Suprapubic skin (tissue), 4 donors: ENCODE data around the gene C11orf24. TPM values are rescaled to one million over a fixed set of nuclear protein-coding genes. Genes with fewer than 3 reads are reported as not detected.

Experiments
- DNase-seq, 2 donors: peaks; one replicate each; pipeline ENCODE4 v3.0.0-alpha.2; 2019; ENCODE audit warnings: low spot score in 2 of 2
- H3K27ac ChIP-seq: fragments of 200-600 bp; sonication (generic); one replicate; pipeline ENCODE4 v1.5.1; 2019
- H3K27me3 ChIP-seq: fragments of 200-600 bp; sonication (generic); one replicate; pipeline ENCODE4 v1.5.1; 2019
- H3K36me3 ChIP-seq: fragments of 200-600 bp; sonication (generic); one replicate; pipeline ENCODE4 v1.5.1; 2019
- H3K4me1 ChIP-seq: fragments of 200-600 bp; sonication (generic); one replicate; pipeline ENCODE4 v1.5.1; 2019
- H3K4me3 ChIP-seq: fragments of 200-600 bp; sonication (generic); one replicate; pipeline ENCODE4 v1.5.1; 2019; ENCODE audit warnings: mild to moderate bottlenecking
- H3K9me3 ChIP-seq: fragments of 200-600 bp; sonication (generic); one replicate; pipeline ENCODE4 v1.5.1; 2019
- CTCF ChIP-seq, 2 donors: fragments of 200-600 bp in 1 of 2; fragments of 450-650 bp in 1 of 2; sonication (generic) in 1 of 2; IDR thresholded peaks; one replicate each; pipeline ENCODE4 v1.5.1; 2016 to 2019; ENCODE audit warnings: antibody characterized with exemption in 2 of 2, mild to moderate bottlenecking in 1 of 2, moderate library complexity in 1 of 2
- EP300 ChIP-seq: sonication (generic); formaldehyde crosslinking; IDR thresholded peaks from one replicate; pipeline ENCODE4 v1.6.1; 2017; ENCODE audit warnings: antibody characterized with exemption
- POLR2A ChIP-seq, 2 donors: fragments of 450-650 bp; IDR thresholded peaks; one replicate each; pipeline ENCODE4 v1.6.1; 2017; ENCODE audit warnings: antibody characterized with exemption in 2 of 2, mild to moderate bottlenecking in 2 of 2, moderate library complexity in 2 of 2
- POLR2AphosphoS5 ChIP-seq, 3 donors: sonication (generic); formaldehyde crosslinking; IDR thresholded peaks; one replicate each; pipeline ENCODE4 v1.6.1; 2017; ENCODE audit warnings: antibody characterized with exemption in 3 of 3
- WGBS: methylation state at CpG from one replicate; pipeline ENCODE4 v1.1.5; 2018; 5-methylcytosine and 5-hydroxymethylcytosine counted together
- total RNA-seq, 4 donors: library from RNA; depleted of rRNA; stranded (reverse); fragments of >200 nt; gene quantifications; one replicate each; pipeline ENCODE4 v1.1.0, GENCODE V29; 2016

Gene C11orf24
- total RNA-seq, 4 donors from 2014 or later, result 7.2 to 24.8 (median 16.7) TPM

- Histone ChIP-seq H3K4me1 (peaks cover 8% of the 10 kb centered on the region), H3K27me3 (no peaks in the 10 kb centered on the region), H3K27ac (no peak overlapping the region), H3K36me3 (no peaks in the 10 kb centered on the region), H3K9me3 (no peaks in the 10 kb centered on the region), H3K4me3 (peak overlapping the region; percentile 7)
- WGBS, result 42% methylated on average over 15 of the region's 15 CpGs
- no peak for DNase-seq
- TF ChIP-seq CTCF (IDR thresholded peaks at IDR 0.05) (no peak), POLR2A (IDR thresholded peaks at IDR 0.05) (no peak), EP300 (no peak), POLR2AphosphoS5 (IDR thresholded peaks at IDR 0.05) (no peak)
Measured at GRCh38 chr11:68282141-68282860, 10.5 kb upstream of the C11orf24 start.

- TF ChIP-seq POLR2A (IDR thresholded peaks at IDR 0.05) (no peak), EP300 (no peak), CTCF (IDR thresholded peaks at IDR 0.05) (no peak), POLR2AphosphoS5 (IDR thresholded peaks at IDR 0.05) (no peak)
- Histone ChIP-seq H3K4me3 (no peak overlapping the region), H3K27me3 (no peaks in the 10 kb centered on the region), H3K9me3 (no peaks in the 10 kb centered on the region), H3K4me1 (peaks cover 14% of the 10 kb centered on the region), H3K36me3 (no peaks in the 10 kb centered on the region), H3K27ac (no peak overlapping the region)
- DNase-seq, result no peak
- 74% methylated on average over 5 of the region's 5 CpGs for WGBS
Measured at GRCh38 chr11:68279676-68280075, 7.9 kb upstream of the C11orf24 start.

- TF ChIP-seq POLR2A (IDR thresholded peaks at IDR 0.05) (no peak), CTCF (IDR thresholded peaks at IDR 0.05) (no peak), EP300 (no peak), POLR2AphosphoS5 (IDR thresholded peaks at IDR 0.05) (no peak)
- Histone ChIP-seq H3K4me3 (no peak overlapping the region), H3K36me3 (no peaks in the 10 kb centered on the region), H3K9me3 (no peaks in the 10 kb centered on the region), H3K4me1 (peaks cover 13% of the 10 kb centered on the region), H3K27me3 (no peaks in the 10 kb centered on the region), H3K27ac (no peak overlapping the region)
- 74% methylated on average over 6 of the region's 6 CpGs for WGBS
- no peak for DNase-seq
Measured at GRCh38 chr11:68276861-68277260, 5.1 kb upstream of the C11orf24 start.

GRCh38 chr11:68275721-68276507, 4.1 kb upstream of the C11orf24 start:
- Histone ChIP-seq H3K9me3 (no peaks in the 10 kb centered on the region), H3K27me3 (no peaks in the 10 kb centered on the region), H3K36me3 (no peaks in the 10 kb centered on the region), H3K4me1 (peaks cover 20% of the 10 kb centered on the region), H3K27ac (no peak overlapping the region), H3K4me3 (no peak overlapping the region)
- TF ChIP-seq CTCF (IDR thresholded peaks at IDR 0.05), result no peak
- no peak for TF ChIP-seq POLR2A (IDR thresholded peaks at IDR 0.05)
- TF ChIP-seq EP300, result no peak
- TF ChIP-seq POLR2AphosphoS5 (IDR thresholded peaks at IDR 0.05), result no peak
- 63% methylated on average over 14 of the region's 14 CpGs for WGBS
- DNase-seq, result no peak

GRCh38 chr11:68274306-68274705, 2.5 kb upstream of the C11orf24 start:
- Histone ChIP-seq H3K36me3 (no peaks in the 10 kb centered on the region), H3K9me3 (no peaks in the 10 kb centered on the region), H3K4me3 (no peak overlapping the region), H3K4me1 (peaks cover 36% of the 10 kb centered on the region), H3K27ac (no peak overlapping the region), H3K27me3 (no peaks in the 10 kb centered on the region)
- TF ChIP-seq CTCF (IDR thresholded peaks at IDR 0.05) (no peak), POLR2A (IDR thresholded peaks at IDR 0.05) (no peak), EP300 (no peak), POLR2AphosphoS5 (IDR thresholded peaks at IDR 0.05) (no peak)
- 92% methylated on average over 1 of the region's 1 CpG for WGBS
- DNase-seq, result no peak
